Adrenal gland (tissue), 5 donors: ENCODE results near the gene AGA.

Experiments used
- POLR2A ChIP-seq, 2 donors: fragments of 450-650 bp; IDR thresholded peaks; one replicate each; pipeline ENCODE4 v1.6.1; 2017; ENCODE audit warnings: antibody characterized with exemption in 2 of 2, mild to moderate bottlenecking in 2 of 2, moderate library complexity in 1 of 2
- TF ChIP-seq, protein P1 (sequence below), 6 experiments: fragments of 450-650 bp in 4 of 6; fragments of 200-600 bp in 2 of 6; sonication (generic) in 1 of 6; IDR thresholded peaks; 1 replicate in 5 of 6; 2 replicates in 1 of 6; pipeline versions ENCODE4 v1.5.1 to v1.8.0; 2016 to 2021; ENCODE audit warnings: antibody characterized with exemption in 6 of 6, mild to moderate bottlenecking in 2 of 6, moderate library complexity in 1 of 6
- donor health status: DM: no; HTN: no; CAD: no.

DNA sequence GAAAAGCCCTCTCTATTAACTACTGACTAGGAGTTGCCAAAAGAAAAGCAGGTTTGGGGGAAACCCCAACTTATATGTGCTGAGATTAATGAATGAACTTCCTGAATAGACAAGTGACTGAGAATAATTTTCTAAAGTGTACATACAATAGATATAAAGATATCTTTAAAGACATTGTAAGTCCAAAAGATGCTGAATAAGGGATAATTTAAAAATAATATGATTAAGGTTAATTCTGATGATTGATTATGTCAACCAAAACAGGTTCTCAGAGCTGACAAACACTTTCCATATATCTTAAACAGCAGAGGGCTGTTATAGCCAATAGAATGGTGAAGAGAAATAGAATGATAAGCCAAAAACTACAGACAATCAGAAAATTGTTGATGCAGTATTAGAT lies 28.6 kb downstream of the AGA start:
- TF ChIP-seq, protein P1, sequence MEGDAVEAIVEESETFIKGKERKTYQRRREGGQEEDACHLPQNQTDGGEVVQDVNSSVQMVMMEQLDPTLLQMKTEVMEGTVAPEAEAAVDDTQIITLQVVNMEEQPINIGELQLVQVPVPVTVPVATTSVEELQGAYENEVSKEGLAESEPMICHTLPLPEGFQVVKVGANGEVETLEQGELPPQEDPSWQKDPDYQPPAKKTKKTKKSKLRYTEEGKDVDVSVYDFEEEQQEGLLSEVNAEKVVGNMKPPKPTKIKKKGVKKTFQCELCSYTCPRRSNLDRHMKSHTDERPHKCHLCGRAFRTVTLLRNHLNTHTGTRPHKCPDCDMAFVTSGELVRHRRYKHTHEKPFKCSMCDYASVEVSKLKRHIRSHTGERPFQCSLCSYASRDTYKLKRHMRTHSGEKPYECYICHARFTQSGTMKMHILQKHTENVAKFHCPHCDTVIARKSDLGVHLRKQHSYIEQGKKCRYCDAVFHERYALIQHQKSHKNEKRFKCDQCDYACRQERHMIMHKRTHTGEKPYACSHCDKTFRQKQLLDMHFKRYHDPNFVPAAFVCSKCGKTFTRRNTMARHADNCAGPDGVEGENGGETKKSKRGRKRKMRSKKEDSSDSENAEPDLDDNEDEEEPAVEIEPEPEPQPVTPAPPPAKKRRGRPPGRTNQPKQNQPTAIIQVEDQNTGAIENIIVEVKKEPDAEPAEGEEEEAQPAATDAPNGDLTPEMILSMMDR (IDR thresholded peaks at IDR 0.05), result no peak
- TF ChIP-seq POLR2A (IDR thresholded peaks at IDR 0.05), result no peak
